IPS-NIHi7 (cell line): ENCODE results near the gene KRTAP4-12.
"Not testable (repeated sequence)": the region's sequence is repeated elsewhere in the genome, so short reads cannot be mapped to it uniquely, and the experiment has no call there.

Experiments
- DNase-seq: peaks from one replicate; pipeline ENCODE4 v3.0.0; 2012; ENCODE audit warnings: mixed read lengths; ENCODE audit errors: extremely low spot score

The KRTAP4-12 gene

DNA sequence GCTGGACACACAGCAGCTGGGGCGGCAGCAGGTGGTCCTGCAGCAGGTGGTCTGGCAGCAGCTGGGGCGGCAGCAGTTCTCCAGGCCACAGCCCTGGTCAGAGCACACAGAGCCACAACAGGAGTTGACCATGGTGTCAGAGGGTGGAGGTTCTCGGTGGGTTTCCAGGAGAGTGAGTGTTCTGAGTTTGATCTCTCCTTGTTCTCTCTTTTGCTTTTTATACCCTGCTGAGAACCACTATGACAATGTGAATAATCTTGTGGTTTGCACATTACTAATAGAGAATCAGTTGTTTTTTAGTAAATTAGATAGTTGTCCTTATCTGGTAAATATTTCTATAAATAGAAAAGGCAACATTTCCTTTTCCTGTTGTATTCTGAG lies at the start of gene KRTAP4-12:
TSS of gene KRTAP4-12 (minus strand) at position 192 of the 381 bp plus-strand sequence. CDS start at position 132, 60 bp downstream.
- not testable (repeated sequence) for DNase-seq

DNA sequence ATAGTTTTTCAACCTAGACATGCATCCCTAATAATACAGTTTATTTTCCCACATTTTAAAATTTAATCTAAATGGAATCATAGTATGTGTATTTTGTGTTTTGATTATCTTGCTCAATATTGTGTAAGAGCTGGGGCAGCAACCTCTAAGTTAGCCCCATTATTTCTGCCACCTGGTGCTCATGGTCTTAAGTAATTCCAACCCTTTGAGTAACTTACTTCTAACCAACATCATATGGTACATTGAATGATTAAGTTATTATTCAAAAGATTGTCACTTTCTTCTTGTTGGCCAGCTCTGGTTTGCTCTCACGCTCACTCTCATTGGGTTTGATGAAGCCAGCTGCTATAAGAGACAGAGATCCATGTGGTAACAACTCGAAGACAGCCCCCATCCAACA lies 47.9 kb upstream of the KRTAP4-12 start:
- DNase-seq = no peak

DNA sequence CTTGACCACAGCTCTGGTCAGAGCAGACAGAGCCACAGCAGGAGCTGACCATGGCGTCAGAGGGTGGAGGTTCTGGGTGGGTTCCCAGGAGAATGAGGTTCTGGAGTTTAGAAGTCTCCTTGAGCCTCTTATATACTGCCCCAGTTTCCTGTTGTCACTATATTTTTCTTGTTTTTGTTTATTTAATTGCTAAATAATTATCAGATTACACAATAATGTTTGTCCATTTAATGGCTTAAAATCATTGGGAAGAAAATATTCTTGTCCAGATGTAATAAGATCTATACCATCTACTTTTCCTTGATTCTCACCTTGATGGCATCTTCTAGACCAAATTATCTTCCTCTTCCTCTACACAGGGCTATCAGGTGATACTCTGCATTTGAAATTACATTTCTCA lies 44.1 kb upstream of the KRTAP4-12 start, which contains the start of gene KRTAP4-3:
TSS of gene KRTAP4-3 (minus strand) at position 101 of the 400 bp plus-strand sequence. CDS start at position 52, 49 bp downstream.
- no peak for DNase-seq

DNA sequence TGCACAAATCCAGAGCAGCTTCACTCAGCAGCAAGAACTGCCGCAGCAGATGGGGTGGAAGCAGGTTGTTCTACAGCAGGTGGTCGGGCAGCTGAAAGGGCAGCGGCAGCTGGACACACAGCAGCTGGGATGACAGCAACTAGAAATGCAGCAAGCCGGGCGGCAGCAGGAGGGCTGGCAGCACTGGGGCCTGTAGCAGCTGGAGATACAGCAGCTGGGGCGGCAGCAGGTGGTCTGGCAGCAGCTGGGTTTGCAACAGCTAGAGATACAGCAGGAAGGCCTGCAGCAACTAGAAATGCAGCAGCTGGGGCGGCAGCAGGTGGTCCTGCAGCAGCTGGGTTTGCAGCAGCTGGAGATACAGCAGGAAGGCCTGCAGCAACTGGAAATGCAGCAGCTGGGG lies 43.6 kb upstream of the KRTAP4-12 start:
- no peak for DNase-seq

DNA sequence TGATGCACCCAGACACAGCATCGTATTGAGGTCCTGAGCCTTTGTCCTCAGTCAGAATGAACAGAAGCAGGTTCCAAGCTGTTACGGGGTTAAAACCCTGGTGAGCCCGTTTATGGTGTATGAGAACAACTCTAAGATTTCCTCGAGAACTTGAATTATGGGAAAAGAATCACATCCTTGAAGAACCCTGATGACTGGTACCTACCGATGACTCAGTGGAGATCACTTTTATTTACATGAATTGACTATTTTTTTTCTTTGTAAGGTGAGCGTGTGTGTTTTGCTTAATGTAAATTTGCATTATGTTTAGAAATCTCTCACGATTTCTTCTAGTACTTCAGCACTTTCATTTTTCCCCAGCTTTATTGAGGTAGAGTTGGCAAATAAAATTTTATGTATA lies 39.8 kb upstream of the KRTAP4-12 start:
- no peak for DNase-seq

DNA sequence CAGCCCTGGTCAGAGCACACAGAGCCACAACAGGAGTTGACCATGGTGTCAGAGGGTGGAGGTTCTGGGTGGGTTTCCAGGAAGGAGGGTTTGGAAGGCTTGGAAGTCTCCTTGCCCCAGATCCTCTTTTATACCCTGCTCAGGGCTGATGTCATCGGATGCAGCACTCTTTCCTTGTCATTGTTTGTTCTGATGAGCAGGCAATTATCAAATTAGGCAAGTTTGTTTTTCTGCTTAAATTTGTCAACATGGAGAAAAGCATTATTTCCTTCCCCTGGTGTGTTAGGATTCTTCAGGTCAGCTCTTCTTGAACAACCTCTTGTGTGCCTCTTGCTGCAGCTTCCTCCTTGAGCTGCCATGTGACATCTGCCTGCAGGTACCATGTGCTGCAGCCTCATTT lies 36.7 kb upstream of the KRTAP4-12 start, which contains the start of gene KRTAP4-4:
TSS of gene KRTAP4-4 (minus strand) at position 101 of the 400 bp plus-strand sequence. CDS start at position 44, 57 bp downstream.
- DNase-seq = no peak

DNA sequence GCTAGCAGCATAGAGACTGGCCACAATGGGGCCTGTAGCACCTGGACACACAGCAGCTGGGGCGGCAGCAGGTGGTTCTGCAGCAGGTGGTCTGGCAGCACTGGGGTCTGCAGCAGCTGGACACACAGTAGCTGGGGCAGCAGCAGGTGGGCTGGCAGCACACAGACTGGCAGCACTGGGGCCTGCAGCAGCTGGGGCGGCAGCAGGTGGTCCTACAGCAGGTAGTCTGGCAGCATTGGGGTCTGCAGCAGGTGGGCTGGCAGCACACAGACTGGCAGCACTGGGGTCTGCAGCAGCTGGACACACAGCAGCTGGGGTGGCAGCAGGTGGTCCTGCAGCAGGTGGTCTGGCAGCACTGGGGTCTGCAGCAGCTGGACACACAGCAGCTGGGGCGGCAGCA lies 36.2 kb upstream of the KRTAP4-12 start:
- not testable (repeated sequence) for DNase-seq

DNA sequence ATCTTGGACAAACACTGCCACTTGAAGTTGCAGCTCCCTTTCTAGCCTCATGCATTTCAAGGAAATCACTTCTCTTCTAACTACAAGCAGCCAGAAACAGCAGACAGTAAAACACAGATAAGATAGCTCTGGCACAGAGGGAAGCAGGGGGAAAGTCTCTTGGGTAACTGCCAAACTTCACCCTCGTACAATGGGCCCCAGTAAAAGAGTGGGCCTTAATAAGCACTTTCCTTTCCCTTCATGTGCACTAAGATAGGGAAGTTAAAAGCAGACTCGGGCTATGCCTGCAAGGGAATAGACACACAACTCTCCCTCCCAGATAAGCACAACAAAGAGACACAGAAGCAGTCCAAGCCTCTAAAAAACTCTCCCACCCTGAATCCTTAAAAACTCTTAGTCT lies 29.9 kb upstream of the KRTAP4-12 start:
- no peak for DNase-seq

DNA sequence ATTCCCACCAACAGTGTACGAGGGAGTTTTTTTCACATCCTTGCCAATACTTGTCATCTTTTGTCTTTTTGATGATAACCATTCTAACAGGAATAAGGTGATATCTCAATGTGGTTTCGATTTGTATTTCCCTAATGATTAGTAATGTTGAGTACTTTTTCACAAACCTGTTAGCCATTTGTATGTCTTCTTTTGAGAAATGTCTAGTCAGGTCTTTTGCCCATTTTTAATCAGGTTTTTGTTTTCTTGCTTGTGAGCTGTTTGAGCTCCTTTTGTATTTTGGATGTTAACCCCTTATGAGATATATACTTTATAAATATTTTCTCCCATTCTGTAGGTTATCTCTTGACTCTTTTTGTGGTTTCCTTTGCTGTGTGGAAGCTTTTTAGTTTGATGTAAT lies 27.5 kb upstream of the KRTAP4-12 start:
- no peak for DNase-seq

DNA sequence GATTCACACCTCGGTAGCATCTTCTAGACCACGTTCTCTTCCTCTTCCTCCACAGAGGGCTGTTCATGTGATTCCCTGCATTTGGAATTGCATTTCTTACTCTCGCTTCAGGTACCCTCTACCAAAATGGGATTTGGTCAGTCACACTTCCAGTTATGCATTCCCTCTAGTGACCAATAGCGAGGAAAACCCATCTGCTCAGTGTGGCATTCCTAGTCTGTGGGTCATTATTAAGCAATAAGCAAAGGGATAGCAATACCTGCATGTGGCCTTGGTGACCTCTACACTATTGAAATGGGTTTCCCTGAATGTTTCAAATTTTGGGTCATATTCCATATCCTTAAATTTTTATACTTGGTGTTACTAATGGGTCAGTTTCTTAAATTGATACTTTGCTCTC lies 26.0 kb upstream of the KRTAP4-12 start:
- no peak for DNase-seq

DNA sequence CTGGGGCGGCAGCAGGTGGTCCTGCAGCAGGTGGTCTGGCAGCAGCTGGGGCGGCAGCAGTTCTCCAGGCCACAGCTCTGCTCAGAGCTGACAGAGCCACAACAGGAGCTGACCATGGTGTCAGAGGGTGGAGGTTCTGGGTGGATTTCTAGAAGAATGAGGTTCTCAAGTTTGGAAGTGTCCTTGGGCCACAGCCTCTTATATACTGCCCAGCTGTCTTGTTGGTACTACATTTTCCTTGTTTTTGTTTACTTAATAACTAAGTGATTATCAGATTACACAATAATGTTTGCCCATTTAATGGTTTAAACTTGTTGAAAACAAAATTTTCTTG lies 25.6 kb upstream of the KRTAP4-12 start, which contains the start of gene KRTAP4-5:
TSS of gene KRTAP4-5 (minus strand) at position 174 of the 334 bp plus-strand sequence. CDS start at position 116, 58 bp downstream.
- no peak for DNase-seq

DNA sequence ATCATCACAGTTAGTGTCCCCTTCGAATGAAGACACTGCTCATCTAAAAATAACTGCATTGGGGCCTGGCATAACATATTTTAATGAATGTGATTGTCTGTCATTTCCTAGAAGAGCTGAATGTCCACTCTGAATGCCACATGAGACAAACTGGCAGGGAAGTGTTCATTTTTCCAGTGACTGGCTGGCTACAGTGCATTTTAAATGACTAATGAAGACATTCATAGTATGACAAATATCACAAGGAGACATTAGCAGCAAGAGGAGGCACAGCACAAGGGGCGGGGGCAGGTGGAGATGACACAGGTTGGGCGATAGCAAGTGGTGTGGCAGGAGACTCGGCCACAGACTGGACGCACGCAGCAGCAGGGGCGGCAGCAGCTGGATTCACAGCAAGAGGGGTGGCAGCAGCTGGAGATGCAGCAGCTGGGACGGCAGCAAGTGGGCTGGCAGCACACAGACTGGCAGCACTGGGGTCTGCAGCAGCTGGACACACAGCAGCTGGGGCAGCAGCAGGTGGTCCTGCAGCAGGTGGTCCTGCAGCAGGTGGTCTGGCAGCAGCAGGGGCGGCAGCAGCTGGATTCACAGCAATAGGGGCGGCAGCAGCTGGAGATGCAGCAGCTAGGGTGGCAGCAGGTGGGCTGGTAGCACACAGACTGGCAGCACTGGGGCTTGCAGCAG lies 25.1 kb upstream of the KRTAP4-12 start:
- not testable (repeated sequence) for DNase-seq

DNA sequence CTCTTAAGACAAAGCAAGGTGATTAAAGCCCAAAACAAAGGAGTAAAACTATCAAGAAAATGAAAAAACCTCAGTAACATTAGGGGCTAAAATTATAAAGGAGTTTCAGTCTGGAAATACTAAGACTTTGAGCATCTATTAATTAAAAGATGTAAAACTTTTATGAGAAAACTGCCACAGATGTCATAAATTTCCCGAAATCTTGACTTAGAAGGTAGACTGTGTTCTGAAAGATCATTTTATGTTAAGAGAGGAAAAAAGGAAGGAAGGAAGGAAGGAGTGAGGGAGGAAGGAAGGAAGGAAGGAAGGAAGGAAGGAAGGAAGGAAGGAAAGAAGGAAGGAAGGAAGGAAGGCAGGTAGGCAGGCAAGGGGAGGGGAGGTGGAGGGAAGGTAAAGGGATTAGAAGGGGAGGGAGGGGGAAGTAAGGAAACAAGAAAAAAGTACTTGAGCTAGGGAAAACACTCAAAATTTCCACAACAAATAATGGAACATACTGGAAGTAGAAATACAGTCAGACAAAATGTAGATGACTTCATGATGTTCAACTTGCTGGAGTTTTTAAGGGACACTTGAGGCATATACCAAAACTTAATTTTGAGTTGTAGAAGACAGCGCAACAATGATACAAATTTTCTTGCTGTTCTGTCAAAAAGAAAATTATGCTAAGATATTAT lies 23.7 kb upstream of the KRTAP4-12 start:
- no peak for DNase-seq

DNA sequence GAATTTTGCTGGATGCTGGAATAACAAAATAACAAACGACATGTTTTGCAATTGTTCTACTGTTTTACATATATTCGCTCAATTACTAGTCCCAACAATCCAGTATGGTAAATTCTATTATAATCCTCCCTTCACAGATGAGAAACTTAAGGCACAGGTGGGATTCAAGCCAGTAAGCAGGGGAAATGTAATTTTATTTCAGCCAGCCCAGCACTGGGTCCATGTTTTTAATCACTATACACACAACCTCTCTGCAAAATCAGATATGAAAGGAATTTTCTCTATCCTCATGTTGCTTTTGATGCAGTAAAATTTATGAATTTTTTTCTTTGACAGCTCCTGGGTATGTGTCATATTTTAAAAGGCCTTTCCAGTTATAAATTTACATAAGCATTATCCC lies 21.3 kb upstream of the KRTAP4-12 start:
- no peak for DNase-seq

DNA sequence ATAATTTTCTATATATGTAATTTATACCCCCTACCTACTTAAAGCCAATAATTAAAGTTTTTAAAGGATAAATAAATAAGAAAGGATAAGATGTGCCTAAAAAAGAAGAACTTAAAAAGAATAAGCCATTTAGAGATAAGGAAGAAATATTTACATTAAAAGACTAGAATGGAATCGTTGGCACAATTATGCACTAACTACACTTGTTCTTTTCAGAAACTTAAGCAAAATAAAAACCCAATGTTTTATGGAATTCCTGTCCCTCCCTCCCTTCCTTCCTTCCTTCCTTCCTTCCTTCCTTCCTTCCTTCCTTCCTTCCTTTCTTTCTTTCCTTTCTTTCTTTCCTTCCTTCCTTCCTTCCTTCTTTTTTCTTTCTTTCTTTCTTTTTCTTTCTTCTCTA lies 20.9 kb upstream of the KRTAP4-12 start:
- DNase-seq = no peak

DNA sequence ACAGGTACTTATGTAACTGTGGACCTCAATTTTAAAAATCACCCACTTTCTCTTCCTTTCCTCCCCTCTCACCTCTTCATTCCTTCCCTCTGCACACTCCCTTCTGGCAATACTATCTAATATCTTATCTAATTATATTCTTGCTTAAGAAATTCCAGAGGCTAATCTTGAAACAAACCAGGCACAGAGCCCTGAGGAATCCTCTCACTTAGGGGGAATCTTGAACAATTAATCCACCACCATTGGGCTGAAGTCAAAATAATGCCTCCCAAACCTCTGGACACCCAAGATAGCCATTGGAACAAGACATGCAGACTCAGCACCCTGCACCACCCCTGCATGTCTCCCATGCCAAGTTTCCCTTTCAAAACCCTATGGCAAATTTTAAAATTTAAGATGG lies 17.4 kb upstream of the KRTAP4-12 start:
- no peak for DNase-seq

DNA sequence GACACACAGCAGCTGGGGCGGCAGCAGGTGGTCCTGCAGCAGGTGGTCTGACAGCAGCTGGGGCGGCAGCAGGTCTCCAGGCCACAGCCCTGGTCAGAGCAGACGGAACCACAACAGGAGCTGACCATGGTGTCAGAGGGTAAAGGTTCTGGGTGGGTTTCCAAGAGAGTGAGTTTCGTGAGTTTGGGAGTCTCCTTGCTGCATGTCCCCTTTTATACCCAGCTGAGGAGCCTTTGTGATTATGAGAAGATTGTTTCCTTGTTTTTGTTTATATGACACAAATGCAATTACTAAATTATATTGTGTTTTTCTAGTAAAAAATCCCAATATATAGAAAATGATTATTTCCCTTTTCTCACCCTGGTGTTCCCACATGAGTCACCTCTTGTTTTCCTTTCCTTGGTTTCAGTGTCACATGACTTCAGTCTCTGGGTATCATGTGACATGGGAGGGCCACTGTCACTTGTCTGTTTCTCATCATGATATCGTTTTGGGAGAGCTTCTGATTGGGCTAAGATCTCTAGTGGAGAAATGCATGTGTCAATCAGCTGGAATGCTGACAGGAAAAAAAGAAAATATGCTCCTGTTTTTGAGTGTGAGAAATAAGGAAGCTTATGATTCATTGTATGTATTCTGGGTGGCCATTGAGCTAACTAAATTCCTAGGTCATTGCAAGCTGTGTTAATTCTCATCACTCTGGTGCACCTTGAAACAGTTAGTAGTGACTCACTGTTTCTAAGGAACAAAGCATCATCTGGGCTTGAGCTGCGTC lies 16.6 kb upstream of the KRTAP4-12 start, which contains the start of gene KRTAP4-6:
TSS of gene KRTAP4-6 (minus strand) at position 185 of the 772 bp plus-strand sequence. CDS start at position 128, 57 bp downstream.
- DNase-seq = no peak

DNA sequence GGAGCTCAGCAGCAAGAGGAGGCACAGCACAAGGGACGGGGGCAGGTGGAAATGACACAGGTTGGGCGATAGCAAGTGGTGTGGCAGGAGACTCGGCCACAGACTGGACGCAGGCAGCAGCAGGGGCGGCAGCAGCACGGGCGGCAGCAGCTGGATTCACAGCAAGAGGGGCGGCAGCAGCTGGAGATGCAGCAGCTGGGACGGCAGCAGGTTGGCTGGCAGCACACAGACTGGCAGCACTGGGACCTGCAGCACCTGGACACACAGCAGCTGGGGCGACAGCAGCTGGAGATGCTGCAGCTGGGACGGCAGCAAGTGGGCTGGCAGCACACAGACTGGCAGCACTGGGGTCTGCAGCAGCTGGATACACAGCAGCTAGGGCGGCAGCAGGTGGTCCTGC lies 15.9 kb upstream of the KRTAP4-12 start:
- DNase-seq = not testable (repeated sequence)

DNA sequence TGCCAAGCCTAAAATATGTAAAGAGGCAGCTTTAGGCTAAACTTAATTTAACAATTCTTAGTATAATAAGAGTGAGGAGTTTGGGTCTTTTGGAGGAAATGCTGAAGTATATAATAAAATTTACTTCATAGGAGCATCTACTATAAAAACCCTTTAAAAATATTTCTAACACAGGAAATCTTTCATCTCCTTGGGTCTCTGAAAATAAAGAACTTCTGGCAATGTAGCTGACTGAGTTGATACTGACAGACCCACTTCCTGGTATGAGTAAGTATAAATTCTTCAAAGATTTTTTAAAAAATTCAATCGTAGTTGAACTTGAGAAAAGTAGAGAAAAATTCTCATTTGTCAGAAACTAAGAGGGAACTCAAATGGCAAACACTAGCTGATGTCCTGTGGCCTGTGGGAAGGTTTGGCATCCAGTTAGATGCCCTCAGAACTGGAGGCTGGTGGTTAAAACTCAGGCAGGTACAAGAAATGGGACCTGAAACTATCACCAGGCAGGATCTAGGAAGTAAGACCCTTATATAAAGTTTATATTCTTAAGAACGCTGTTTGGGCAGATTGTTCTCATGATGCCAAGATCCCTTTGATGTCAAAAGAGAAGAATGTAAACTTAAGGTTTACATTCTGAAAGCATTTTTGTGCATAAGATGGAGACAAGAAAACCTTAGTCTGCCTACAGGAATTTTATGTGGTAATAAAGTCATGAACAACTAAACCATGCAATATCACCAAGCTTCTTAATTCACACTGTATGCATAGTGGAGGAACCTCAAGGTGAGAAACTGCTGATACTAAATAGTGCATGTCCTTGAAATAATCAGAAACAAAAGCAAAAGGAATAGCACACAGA lies 10.1 kb upstream of the KRTAP4-12 start:
- DNase-seq = no peak

DNA sequence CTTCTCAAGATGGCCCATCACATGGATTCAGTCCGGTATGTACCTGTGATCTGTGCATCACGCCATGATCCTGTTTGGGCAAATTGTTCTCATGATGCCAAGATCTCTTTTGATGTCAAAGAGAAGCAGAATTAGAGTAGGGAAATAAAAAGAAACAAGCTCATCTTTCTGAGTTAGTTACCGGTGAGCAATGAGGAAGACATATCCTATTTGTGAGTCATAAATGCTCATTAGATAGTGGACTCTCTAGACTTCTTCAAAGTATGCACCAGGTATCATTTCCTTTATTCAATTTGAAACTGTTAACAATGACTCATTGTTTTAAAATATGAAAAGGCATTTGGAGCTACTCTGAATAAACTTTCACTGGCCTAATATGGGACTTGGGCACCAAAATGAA lies 8.0 kb upstream of the KRTAP4-12 start:
- DNase-seq = no peak

DNA sequence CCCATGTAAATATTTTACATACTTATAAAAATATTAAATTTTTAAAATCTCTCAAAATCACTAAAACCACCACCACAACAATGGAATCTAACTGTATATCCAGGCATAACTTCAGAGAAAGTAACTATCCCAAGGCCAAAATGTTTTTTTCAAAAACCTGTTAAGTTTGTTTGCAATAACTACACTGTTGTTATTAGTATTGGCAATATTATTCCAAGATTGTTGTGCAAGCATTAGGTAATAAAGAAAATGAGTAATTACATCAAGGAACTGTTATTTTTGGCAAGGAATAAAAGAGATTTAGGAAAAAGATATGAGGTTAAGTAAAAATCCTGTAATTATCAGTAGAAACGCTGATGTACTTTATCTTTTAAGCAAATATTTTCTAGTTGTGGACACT lies 3.4 kb upstream of the KRTAP4-12 start:
- DNase-seq = no peak
